ENCODE measurements around the gene PTDSS2. TPM values are rescaled to one million over a fixed set of nuclear protein-coding genes. Genes with fewer than 3 reads are reported as not detected.

Gene PTDSS2
- total and polyA plus RNA-seq, 10 of the 15 experiments (the other 5 are each of a cell fraction or from before 2014, with no cell fraction given): 0.39 to 21.1 (median 10.8) TPM

- TF ChIP-seq CUX1 (IDR thresholded peaks at IDR 0.05; ENCODE audit: insufficient replicate concordance, low read depth, low read length): no peak
- no peak for TF ChIP-seq E2F8 (IDR thresholded peaks at IDR 0.05; ENCODE audit: low read depth, partially characterized antibody)
Measured at GRCh38 chr11:453564-453963, 3.5 kb downstream of the PTDSS2 start (continued).

- ATAC-seq: no peak
- H3K79me2 ChIP-seq (ENCODE audit: control insufficient read depth, insufficient read depth, low read length): peaks cover 14% of the 10 kb centered on the region
- no peak overlapping the region for H3K9ac ChIP-seq (ENCODE audit: control insufficient read depth, insufficient read depth, low read length)
- no peaks in the 10 kb centered on the region for H4K20me1 ChIP-seq (ENCODE audit: control insufficient read depth, insufficient read depth)
- CTCF ChIA-PET: no interaction called here
- peaks cover 25% of the 10 kb centered on the region for H3K4me1 ChIP-seq (ENCODE audit: control insufficient read depth, insufficient read depth, low read length)
- 89% methylated on average over 9 of the region's 9 CpGs for WGBS (ENCODE audit: insufficient coverage, insufficient replicate concordance, low lambda C conversion rate, missing lambda C conversion rate)
- H2AFZ ChIP-seq (ENCODE audit: control insufficient read depth, low read depth, low read length): no peak overlapping the region
- peaks cover 2 to 6% of the 10 kb centered on the region in 2 experiments; a peak in 3 of 4 replicates for H3K36me3 ChIP-seq (ENCODE audit: control insufficient read depth in 2 of 2, insufficient read depth in 2 of 2, low read length in 1 of 2)
- no peak overlapping the region for H3K4me3 ChIP-seq
- H3K27ac ChIP-seq (ENCODE audit: control insufficient read depth, insufficient read depth): no peak overlapping the region
- DNase-seq (ENCODE audit: low read depth, low spot score): no peak
- in situ Hi-C loops (cut with MboI): loop anchor here (5.0 kb wide), 1 partner anchor 48 kb away; no protein-coding TSS in a partner anchor
- RAD21 ChIA-PET (ENCODE audit: unreplicated experiment): no interaction called here
- H3K4me2 ChIP-seq (ENCODE audit: control insufficient read depth, insufficient read depth): no peak overlapping the region
- no TSS peak for BruUV-seq (replicated peaks)
- H3K27me3 ChIP-seq (replicated peaks in 1 of 2; ENCODE audit: control insufficient read depth in 2 of 2, insufficient read depth in 2 of 2, low read length in 1 of 2): no peaks in the 10 kb centered on the region
- SMC1A ChIA-PET (ENCODE audit: uncharacterized antibody, unreplicated experiment): no interaction called here
- no peak for FAIRE-seq
- intact Hi-C loops (cut with micrococcal nuclease; ENCODE audit: unreplicated experiment): no loop called here
- POLR2A ChIA-PET: no interaction called here
- H3K9me3 ChIP-seq (replicated peaks; ENCODE audit: control insufficient read depth, insufficient read depth, low read length): no peaks in the 10 kb centered on the region
- TF ChIP-seq CHD2 (IDR thresholded peaks at IDR 0.05; ENCODE audit: borderline replicate concordance, low read depth, low read length): no peak
- TF ChIP-seq RB1 (IDR thresholded peaks at IDR 0.05; ENCODE audit: borderline replicate concordance): no peak
- no peak for TF ChIP-seq IRF3 (IDR thresholded peaks at IDR 0.05)
- no peak for TF ChIP-seq CTCF (IDR thresholded peaks at IDR 0.05 in 2 of 3, conservative IDR thresholded peaks at IDR 0.05 in 1 of 3; ENCODE audit: control insufficient read depth in 2 of 3, extremely low read depth in 1 of 3, insufficient read depth in 1 of 3, low read depth in 3 of 3, low read length in 3 of 3)
- TF ChIP-seq LARP7 (IDR thresholded peaks at IDR 0.05): no peak
- TF ChIP-seq BCL11A (IDR thresholded peaks at IDR 0.05; ENCODE audit: low read depth, low read length): no peak
- TF ChIP-seq HDAC2 (IDR thresholded peaks at IDR 0.05): no peak
- no peak for TF ChIP-seq CREB1 (IDR thresholded peaks at IDR 0.05; ENCODE audit: low read depth)
- TF ChIP-seq RELA (IDR thresholded peaks at IDR 0.05; ENCODE audit: borderline replicate concordance, partially characterized antibody): no peak
- TF ChIP-seq TCF12 (IDR thresholded peaks at IDR 0.05; ENCODE audit: low read depth, low read length): no peak
Measured at GRCh38 chr11:454043-454442, 4.0 kb downstream of the PTDSS2 start.

Measured in GM12878 (cell line).